HG03196 (cell line): ENCODE measurements around the gene EDC3.
A peak's percentile ranks its signal among the peaks of the same experiment; 100 is the strongest.

Experiments
- ATAC-seq: cut with Tn5 transposase; IDR thresholded peaks from one replicate; pipeline ENCODE4 v1.9.1; 2021; ENCODE audit not compliant: unreplicated experiment

Gene EDC3

DNA sequence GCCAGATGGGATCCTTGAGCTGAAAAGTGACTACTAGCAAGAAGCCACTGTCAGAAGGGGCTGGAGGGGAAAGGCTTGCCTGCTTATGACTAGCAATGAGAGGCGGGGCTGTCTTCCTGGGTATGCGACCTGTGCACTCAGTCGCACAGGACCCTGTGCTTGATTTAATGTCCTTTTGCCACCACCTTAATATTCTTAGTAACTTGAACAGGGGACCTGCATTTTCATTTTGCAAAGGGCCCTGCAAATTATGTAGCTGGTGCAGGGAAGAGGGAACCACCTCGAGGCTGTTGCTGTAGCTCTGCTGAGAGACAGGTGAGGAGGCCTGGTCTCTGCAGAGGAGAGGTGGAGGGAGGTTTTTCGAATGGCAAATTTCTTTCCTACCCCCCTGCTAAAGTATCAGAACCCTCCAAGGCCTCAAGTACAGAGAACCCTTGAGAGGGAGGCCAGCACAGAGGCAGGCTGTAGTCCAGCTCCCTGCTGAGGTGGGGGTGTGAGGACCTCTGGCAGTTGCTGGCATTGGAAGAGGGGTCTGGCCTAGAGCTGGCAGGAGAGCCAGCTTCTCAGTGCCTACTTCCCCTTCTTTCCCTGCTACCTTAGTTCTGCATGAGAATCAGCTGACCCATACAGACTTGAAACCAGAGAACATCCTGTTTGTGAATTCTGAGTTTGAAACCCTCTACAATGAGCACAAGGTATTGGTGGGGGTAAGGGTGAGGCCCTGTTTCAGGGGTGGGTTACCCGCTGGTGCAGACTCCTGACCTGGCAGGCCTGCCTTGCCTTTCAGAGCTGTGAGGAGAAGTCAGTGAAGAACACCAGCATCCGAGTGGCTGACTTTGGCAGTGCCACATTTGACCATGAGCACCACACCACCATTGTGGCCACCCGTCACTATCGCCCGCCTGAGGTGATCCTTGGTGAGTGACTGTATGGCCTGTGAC is 68.8 kb downstream of the EDC3 start:
- peak; percentile 40 for ATAC-seq

DNA sequence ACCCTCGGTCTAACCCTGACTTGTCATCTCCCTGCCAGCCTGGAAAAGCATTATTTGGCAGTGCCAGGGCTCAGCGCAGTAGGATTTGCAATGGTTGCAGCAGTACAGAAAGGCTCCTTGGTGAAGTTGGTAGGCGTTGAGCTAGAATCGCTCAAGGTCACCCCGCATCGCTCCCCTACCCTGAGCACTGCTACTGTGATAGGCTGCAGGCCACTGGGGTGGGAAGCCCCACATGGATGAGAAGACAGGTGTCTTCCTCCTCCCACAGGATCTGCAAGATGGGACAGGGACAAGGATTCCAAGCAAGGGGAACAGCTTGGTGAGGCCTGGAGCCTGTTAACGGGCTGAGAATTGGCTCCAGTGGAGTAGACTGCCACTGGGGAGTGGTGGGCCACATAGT is 69.5 kb downstream of the EDC3 start:
- no peak for ATAC-seq

DNA sequence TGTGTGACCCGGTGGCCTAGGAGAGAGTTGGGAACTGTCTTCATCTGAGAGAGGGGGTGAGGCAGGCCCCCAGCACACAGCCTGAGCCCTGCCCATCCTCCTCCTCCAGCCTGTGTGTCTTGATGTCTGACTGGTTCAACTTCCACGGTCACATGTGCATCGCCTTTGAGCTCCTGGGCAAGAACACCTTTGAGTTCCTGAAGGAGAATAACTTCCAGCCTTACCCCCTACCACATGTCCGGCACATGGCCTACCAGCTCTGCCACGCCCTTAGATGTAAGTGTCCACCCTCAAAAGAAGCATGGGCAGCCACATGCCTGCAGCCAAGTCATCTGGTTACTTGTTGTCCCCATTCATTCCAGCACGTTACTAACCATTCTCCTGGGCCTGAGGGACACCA is 70.1 kb downstream of the EDC3 start:
- ATAC-seq = no peak

DNA sequence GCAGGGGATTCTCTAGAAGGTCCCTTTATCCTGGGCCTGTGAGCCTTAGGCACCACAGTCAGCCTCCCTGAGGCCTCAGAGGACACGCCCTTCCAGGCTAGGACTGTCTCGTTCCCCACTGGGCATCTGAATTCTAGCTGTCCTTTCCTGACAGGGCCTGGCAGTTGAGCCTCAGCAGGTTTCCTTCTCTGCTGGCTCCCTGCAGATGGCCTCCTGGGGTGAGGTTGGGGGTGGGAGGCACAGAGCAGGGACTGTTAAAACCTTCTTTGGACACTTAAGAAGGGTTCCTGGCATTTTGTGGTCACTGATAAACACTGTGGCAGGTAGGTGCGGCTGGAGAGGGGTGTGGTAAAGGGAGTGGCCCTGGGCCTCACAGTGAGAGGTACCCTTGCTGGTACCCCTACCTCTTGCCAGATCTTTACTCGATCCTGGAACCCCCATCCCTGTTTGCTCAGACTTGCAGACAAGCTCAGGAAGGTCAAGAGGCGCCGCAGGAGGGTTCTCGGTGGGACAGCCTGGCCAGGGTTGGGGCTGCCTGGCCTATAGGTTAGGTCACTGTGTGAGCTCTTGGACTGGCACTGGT is 71.7 kb downstream of the EDC3 start:
- ATAC-seq = no peak

DNA sequence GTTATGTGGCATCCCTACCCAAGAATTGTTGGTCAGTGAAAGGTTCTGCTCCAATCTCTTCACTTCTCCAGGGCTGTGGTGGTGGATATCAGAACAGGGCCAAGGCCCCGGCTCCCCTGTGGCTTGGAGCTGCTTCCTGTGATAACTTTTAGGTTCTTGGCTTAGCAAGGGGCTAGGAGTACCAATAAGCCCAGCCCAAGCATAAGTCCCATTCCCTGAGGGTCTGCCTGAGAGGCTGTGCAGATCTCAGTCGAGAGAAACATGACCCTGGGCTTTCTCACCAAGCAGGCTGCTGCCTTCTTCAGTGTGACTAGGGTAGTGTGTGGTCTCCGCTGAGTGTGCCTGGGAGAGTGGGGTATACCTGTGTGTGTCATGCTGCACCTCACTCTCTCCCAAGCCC is 73.1 kb downstream of the EDC3 start:
- no peak for ATAC-seq

DNA sequence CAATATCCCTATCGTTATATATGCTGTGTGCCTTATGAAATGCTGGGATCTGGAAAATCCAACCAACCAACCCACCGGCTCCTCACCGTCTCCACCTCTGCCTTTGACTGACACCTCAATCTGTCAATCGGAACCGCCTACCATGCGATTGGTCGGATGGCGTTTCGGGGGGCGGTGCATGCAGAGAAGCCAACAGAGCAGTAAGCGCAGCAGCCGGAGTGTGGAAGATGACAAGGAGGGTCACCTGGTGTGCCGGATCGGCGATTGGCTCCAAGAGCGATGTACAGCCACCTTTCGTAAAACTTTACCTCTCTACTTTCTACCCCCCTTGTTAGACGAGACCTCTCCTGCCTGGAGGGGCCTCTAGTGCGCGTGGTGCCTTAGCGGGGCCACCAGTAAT is 73.9 kb downstream of the EDC3 start:
- no peak for ATAC-seq

DNA sequence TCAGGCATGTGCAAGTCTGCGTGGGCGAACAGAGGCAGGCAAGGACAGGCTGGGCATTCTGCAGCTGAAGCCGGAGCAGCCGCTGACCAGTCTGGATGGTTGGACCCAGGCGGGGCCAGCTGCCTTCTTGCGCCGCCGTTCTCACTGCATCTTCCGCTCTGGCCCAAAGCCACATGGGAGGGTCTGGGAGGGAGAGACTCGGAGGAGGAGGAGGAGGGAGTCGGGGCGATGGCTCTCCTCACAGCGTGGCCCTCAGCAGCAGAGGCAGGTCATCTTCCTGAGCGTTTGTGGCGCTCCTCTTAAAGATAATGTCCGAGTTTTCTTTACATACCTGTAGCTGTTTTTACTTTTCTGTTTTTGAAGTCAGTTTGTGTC is 74.3 kb downstream of the EDC3 start:
- no peak for ATAC-seq

DNA sequence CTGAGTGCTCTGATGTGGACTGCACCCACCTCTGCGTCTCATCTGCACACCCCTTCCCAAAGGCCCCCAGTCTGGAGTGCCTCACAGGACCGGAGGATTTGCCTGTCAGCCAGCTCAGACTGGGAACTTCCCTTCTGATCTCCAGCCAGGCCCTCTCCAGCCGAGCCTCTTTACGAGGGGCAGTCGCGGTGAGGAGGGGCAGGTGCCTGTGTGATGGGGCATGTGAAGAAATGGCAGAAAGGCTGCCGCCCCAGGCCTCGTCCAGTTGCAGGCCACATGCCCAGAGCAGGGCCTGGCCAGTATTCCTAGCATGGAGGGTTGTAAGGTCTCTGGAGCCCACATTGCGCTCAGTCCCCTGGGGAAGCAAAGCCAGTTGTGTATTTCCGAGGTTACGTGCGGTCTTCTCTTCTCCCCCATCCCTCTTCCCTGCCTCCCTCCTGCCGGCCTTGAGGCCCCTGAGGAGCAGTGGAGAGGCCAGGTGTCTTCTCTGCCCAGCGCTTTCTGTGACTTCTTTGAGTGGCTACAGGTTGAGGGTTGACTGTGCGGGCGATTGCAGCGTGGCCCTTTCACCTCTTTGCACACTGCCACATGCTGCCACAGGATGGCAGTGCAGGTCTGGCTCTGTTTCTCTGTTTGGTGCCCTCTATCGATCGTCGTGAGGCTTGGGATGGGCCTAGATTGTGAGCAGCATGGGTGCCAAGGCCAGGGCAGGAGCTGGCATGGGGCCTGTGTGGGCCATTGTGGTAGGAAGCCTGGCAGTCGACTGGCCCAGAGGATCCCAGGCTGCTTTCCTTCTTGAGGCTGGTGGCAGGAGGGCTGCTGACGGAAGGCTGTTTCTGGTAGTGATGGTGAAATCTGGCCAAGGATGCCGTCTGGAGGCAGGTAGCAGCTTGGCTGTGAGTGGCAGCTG is 74.9 kb downstream of the EDC3 start:
- ATAC-seq = no peak

DNA sequence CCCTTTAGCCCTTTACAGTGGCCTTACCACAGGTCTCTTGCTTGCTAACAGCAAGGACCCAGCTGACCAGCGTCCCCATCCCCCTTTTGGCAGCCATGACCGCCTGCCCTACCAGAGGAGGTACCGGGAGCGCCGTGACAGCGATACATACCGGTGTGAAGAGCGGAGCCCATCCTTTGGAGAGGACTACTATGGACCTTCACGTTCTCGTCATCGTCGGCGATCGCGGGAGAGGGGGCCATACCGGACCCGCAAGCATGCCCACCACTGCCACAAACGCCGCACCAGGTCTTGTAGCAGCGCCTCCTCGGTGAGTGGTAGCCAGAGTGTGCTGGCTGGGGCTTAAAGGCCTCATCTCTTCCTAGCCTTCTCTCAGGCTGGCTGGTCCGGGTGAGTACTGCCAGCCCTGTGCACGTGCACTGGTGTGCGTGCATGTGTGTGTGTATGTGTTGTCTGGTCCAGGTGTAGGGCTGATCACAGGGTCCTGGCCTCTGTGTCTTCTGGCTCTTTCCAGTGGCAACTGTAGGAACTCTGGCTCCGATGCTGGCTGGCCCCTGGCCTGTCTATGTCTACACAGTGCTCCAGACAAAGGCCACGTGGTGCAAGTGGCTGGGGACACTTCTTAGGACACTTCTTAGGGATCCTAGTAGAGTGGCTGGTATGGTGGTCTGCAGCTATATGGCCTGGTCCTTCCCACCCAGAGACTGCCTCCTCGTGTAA is 75.7 kb downstream of the EDC3 start:
- no peak for ATAC-seq

DNA sequence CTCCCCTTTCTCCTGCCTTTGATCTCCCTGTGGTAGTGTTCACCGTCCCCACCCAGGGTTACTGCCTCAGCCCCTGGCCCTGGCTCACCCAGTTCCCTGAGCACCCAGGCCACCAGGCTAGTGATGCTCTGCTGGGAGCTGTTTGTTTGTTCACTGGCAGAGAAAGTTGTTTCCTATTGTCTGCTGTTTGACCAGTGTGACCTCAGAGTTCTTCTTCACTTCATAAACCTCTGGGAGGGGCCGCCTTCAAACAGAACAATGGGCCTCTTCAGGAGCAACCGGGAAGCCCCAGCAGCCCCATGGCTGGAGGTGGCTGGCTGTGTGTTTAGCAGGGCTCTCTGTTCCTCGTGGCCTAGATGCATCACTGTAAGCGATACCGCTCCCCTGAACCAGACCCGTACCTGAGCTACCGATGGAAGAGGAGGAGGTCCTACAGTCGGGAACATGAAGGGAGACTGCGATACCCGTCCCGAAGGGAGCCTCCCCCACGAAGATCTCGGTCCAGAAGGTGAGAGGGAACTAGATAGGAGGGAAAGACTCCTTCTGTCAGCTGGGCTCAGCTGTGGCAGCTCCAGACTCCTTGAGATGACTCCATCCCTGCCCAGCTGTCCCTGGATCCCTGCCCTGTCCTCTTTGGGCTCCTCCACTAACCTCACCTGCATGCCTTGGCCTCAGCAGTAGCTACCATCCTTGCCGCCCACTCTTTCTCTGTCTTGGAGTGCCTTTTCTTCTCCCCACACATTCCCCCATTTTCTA is 76.8 kb downstream of the EDC3 start:
- no peak for ATAC-seq

DNA sequence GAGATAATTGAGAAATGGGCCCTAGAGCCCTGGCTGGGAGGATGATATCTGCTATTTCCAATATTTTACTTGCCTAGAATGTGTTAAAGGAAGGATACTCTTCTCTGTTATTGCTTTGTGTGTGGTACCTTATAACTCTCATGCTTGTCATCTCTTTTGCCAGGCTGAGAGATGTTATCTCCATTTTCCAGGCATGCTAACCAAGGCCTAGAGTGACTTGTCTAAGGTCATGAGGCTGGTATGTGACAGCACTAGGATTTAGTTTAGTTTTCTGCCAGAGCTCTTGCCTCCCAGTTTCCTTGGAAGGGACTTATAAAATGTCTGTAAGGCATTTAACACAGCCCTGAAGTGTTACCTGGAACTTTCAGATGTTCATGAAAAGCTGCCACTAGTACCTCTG is 78.8 kb downstream of the EDC3 start:
- no peak for ATAC-seq

DNA sequence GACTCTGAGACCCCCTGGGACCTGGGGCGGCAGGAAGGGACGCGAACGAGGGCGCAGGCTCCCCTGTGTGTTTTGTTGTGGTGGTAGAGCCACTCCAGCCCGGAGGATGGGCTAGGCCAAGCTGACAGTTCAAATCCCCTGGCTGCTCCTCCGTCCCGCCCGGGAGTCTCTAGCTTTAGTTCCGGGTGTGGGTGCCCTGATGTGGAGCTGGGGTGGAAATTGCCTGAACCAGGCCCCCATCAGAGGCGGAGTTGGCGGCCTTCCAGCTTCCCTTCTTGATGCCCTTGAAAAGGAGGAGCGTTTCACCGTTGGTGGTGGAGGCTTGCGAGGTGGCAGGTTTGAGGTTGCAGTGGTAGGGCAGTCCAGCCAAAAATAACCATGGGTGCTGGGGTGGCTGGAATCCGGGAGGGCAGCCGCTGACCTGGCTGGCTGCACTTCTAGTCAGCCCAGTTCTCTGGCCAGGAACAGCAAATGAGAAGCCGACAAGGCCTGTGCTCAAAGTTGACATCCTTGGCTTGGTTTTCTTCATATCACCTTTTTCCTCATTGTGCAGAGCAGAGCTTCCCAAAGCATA is 79.4 kb downstream of the EDC3 start:
- no peak for ATAC-seq

DNA sequence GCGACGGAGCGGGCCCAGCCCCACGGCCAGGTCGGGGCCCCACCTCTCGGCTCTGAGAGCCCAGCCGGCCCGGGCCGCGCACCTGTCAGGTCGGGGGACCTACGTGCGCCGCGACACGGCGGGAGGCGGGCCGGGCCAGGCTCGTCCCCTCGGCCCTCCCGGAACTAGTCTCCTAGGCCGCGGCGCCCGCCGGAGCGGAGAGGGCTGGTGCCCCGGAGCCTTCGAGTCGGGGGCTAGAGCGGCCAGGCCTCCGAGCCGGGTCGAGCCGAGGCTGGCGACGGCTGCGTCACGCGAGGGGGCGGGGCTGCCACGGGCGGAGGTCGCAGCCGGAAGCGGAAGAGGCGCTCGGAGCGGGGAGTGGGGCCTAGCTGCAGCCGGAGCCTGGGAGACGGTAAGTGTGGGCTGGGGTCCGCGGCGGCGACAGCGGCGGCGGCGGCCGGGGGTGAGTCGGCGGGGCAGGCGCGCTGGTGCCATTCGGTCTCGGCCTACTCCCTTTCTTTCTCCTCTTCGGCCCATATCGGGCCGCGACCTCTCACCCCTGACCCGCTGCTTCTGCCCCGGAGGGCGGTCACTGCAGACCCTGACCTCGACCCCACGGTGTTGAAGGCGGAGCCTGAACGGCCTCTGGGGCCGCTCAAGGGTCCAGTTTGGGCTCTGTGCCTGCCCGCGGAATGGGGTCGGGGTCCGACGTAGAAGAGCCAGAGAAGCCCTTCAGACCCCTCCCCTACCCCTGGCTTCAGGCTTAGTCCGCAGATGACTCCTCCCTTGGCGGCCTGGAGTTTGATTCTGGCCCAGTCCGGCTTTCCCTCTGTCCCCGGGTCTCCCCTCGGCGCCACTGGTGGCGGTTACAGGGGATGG is 80.1 kb downstream of the EDC3 start, which contains the start of gene CLK3:
CLK3 (plus strand) TSS at position 329 of the 858 bp plus-strand sequence. CDS start 3,361 bp downstream, outside the sequence.
- peak; percentile 84 for ATAC-seq

DNA sequence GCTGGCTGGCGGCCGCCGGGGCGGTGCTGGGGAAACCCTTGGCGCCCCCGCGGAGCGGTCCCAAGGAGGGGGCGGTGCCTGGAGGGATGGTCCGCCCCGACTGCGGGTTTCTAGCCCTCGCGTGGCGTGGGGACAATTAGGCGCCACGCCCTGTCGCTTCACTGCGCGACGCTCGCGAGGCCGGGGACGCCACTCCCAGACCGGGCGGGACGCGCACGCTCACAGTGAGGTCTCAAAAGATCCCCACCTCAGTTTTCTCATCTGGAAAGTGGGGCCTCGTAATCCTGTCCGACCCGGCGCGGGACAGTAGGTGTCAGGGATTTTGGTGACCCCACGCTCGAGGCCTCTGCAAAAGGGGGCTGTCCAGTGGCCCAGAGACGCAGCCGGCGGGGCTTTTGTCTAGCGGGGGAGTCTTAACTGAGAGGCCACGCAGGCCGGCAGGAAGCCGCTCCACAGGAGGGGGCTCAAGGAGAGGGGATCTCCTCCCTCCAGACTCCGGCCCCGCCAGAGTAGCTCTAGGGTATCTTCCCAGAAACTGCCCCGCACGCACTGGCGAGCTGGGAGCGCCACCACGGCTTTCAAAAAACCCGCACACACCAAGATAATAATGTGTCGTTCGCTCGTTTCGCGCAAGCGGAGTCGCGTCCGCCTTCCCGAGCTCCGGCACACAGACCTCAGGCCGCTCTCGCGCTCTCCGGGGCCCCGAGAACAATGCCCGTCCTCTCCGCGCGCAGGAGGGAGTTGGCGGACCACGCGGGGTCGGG is 80.9 kb downstream of the EDC3 start:
- peak; percentile 42 for ATAC-seq

DNA sequence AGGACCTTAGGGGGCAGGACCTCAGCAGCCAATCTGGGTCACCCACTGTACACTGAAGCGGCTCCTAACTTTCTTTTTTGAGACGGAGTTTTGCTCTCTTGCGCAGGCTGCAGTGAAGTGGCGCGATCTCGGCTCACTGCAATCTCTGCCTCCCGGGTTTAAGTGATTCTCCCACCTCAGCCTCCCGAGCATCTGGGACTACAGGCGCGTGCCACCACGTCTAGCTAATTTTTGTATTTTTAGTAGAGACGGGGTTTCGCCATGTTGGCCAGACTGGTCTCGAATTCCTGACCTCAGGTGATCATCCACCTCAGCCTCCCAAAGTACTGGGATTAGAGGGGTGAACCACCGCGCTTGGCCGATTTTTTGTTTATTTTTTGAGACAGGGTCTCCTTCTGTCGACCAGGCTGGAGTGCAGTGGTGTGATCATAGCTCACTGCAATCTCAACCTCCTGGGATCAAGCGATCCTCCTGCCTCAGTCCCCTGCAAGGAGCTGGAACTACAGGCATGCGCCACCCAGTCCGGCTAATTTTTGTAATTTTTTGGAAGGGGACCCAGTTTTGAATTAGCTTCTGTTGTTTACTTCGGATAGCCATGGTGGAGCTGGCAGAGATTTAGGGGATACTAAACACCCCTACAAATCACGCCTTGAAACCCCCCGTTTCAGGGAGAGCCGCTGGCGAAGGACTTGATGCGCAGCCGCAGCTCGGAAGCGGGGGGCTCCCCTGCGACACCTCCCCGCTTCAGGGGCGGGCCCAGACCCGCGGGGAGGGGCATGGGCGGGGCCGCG is 81.7 kb downstream of the EDC3 start:
- ATAC-seq = no peak

DNA sequence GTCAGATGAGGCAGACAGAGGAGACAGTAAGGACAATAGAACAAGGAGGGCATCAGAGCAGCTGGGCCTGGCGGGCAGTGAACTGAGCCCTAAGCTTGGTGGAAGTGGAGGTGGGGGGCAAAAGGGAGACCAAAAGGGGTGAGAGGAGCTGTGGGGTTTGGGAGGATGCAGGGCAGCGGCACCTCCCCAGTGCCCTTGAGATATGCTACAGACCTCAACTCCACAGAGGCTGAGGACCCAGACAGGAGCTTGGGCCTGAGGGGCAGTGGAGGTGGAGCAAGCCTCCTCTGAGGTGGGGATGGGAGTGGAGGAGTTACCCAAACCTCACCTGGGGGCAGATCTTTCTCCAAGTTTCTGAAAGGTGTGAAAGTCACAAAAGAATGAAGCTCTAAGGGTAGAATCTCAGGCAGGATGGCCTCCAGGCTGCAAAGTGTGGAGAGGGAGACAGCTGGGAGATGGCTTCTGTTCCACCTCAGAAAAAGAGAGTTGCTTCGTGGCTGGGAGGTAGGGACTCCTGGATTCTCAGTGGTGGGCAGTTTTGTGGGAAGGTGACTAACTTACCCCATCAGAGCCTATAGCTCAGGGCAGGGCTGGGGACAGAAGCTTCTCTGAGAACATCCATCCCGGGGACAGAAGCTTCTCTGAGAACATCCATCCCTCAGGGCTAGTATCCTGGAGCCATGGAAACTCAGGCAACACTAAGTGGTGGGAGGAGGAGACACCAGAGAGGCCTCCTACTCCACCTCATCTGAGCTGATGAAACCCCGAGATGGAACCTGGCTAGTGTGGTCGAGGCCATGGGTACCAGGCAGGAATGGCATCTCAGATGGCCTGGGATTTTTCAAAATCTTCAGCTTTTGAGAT is 82.5 kb downstream of the EDC3 start:
- ATAC-seq = no peak
